Thymus (tissue), 11 donors: ENCODE measurements around the gene HSD3B7. TPM values are rescaled to one million over a fixed set of nuclear protein-coding genes. Genes with fewer than 3 reads are reported as not detected.

Experiments
- DNase-seq, 9 donors: peaks; one replicate each; pipeline ENCODE4 v3.0.0-alpha.2; 2013; ENCODE audit warnings: low spot score in 9 of 9, low read depth in 6 of 9, missing footprints in 1 of 9
- H3K27ac ChIP-seq, 2 donors: one replicate each; pipeline ENCODE4 v1.5.1; 2013; ENCODE audit warnings: control low read depth in 1 of 2, low read depth in 1 of 2, low read length in 1 of 2, mild to moderate bottlenecking in 1 of 2, moderate library complexity in 1 of 2
- H3K27me3 ChIP-seq, 2 donors: one replicate each; pipeline ENCODE4 v1.5.1; 2013; ENCODE audit warnings: low read length in 1 of 2; ENCODE audit not compliant: control insufficient read depth in 2 of 2, insufficient read depth in 1 of 2
- H3K36me3 ChIP-seq, 2 donors: one replicate each; pipeline ENCODE4 v1.5.1; 2013; ENCODE audit warnings: low read length in 1 of 2, mild to moderate bottlenecking in 1 of 2, moderate library complexity in 1 of 2; ENCODE audit not compliant: control insufficient read depth in 2 of 2, insufficient read depth in 2 of 2
- H3K4me1 ChIP-seq, 2 donors: one replicate each; pipeline ENCODE4 v1.5.1; 2013; ENCODE audit warnings: low read length in 2 of 2; ENCODE audit not compliant: control insufficient read depth in 2 of 2, insufficient read depth in 2 of 2
- H3K4me3 ChIP-seq, 2 donors: one replicate each; pipeline ENCODE4 v1.5.1; 2013; ENCODE audit warnings: low read length in 2 of 2, control low read depth in 1 of 2, mild to moderate bottlenecking in 1 of 2
- H3K9me3 ChIP-seq, 2 donors: one replicate each; pipeline ENCODE4 v1.5.1; 2013; ENCODE audit warnings: low read length in 1 of 2, mild to moderate bottlenecking in 1 of 2; ENCODE audit not compliant: control insufficient read depth in 2 of 2, insufficient read depth in 1 of 2
- WGBS: extraction: QIAGEN DNeasy Blood & Tissue Kit; methylation state at CpG from one replicate; pipeline ENCODE4 v1.1.7; 2013; 5-methylcytosine and 5-hydroxymethylcytosine counted together
- polyA plus RNA-seq: library from polyadenylated mRNA; stranded (reverse); fragments of 200-250 nt; gene quantifications from one replicate; pipeline ENCODE4 v1.2.3, GENCODE V29; 2013
- total RNA-seq: library from RNA; stranded (reverse); fragments of 120-200 nt; gene quantifications from one replicate; pipeline ENCODE4 v1.2.4, GENCODE V29; 2013
- donor health status: healthy.

Gene HSD3B7
- total and polyA plus RNA-seq, 2 donors, result 3.5 to 8.4 TPM

- DNase-seq, result no peak
- Histone ChIP-seq H3K4me1 (no peaks in the 10 kb centered on the region), H3K27me3 (no peaks in the 10 kb centered on the region), H3K9me3 (no peaks in the 10 kb centered on the region), H3K36me3 (peaks cover 72 to 89% of the 10 kb centered on the region in 2 donors), H3K4me3 (no peak overlapping the region), H3K27ac (no peak overlapping the region)
- 95% methylated on average over 17 of the region's 17 CpGs for WGBS
Measured at GRCh38 chr16:30977502-30977901, 7.5 kb upstream of the HSD3B7 start.

- H3K36me3 ChIP-seq, result peaks cover 68 to 91% of the 10 kb centered on the region in 2 donors
- no peak overlapping the region for H3K27ac ChIP-seq
- no peaks in the 10 kb centered on the region for H3K27me3 ChIP-seq
- H3K9me3 ChIP-seq, result no peaks in the 10 kb centered on the region
- no peak overlapping the region for H3K4me3 ChIP-seq
- no peaks in the 10 kb centered on the region for H3K4me1 ChIP-seq
- DNase-seq, result no peak
- WGBS, result 97% methylated on average over 62 of the region's 62 CpGs
Measured at GRCh38 chr16:30979170-30980022, 5.6 kb upstream of the HSD3B7 start.

- peak overlapping the region in 1 of 2 donors; percentile 13 for H3K27ac ChIP-seq
- WGBS, result 98% methylated on average over 15 of the region's 15 CpGs
- H3K9me3 ChIP-seq, result no peaks in the 10 kb centered on the region
- H3K4me1 ChIP-seq, result peaks cover 0 to under 1% of the 10 kb centered on the region in 2 donors
- H3K36me3 ChIP-seq, result peaks cover 67 to 92% of the 10 kb centered on the region in 2 donors
- no peak overlapping the region for H3K4me3 ChIP-seq
- no peaks in the 10 kb centered on the region for H3K27me3 ChIP-seq
- DNase-seq, result no peak
Measured at GRCh38 chr16:30980023-30980371, 5.0 kb upstream of the HSD3B7 start.

- peaks cover 0 to 2% of the 10 kb centered on the region in 2 donors for H3K4me1 ChIP-seq
- H3K27me3 ChIP-seq, result no peaks in the 10 kb centered on the region
- H3K9me3 ChIP-seq, result no peaks in the 10 kb centered on the region
- no peak overlapping the region for H3K4me3 ChIP-seq
- WGBS, result 94% methylated on average over 29 of the region's 29 CpGs
- no peak overlapping the region for H3K27ac ChIP-seq
- peaks cover 64 to 92% of the 10 kb centered on the region in 2 donors for H3K36me3 ChIP-seq
- no peak for DNase-seq
Measured at GRCh38 chr16:30980434-30980833, 4.6 kb upstream of the HSD3B7 start.

- DNase-seq, result no peak
- H3K36me3 ChIP-seq, result peaks cover 59 to 92% of the 10 kb centered on the region in 2 donors
- H3K27ac ChIP-seq, result no peak overlapping the region
- peaks cover 0 to 2% of the 10 kb centered on the region in 2 donors for H3K4me1 ChIP-seq
- WGBS, result over 99% methylated on average over 14 of the region's 14 CpGs
- H3K9me3 ChIP-seq, result no peaks in the 10 kb centered on the region
- no peak overlapping the region for H3K4me3 ChIP-seq
- no peaks in the 10 kb centered on the region for H3K27me3 ChIP-seq
Measured at GRCh38 chr16:30980959-30981358, 4.0 kb upstream of the HSD3B7 start.

- peaks cover 46 to 80% of the 10 kb centered on the region in 2 donors for H3K36me3 ChIP-seq
- DNase-seq, result no peak
- H3K4me1 ChIP-seq, result peaks cover 0 to 2% of the 10 kb centered on the region in 2 donors
- no peak overlapping the region for H3K4me3 ChIP-seq
- H3K9me3 ChIP-seq, result no peaks in the 10 kb centered on the region
- no peak overlapping the region for H3K27ac ChIP-seq
- WGBS, result 95% methylated on average over 17 of the region's 17 CpGs
- H3K27me3 ChIP-seq, result no peaks in the 10 kb centered on the region
Measured at GRCh38 chr16:30982548-30983288, 2.3 kb upstream of the HSD3B7 start.

GRCh38 chr16:30983289-30983889 is 1.6 kb upstream of the HSD3B7 start:
- H3K4me1 ChIP-seq, result peaks cover 0 to 2% of the 10 kb centered on the region in 2 donors
- H3K4me3 ChIP-seq, result no peak overlapping the region
- peaks cover 42 to 75% of the 10 kb centered on the region in 2 donors for H3K36me3 ChIP-seq
- WGBS, result 96% methylated on average over 25 of the region's 25 CpGs
- no peak for DNase-seq
- H3K27ac ChIP-seq, result no peak overlapping the region
- H3K9me3 ChIP-seq, result no peaks in the 10 kb centered on the region
- no peaks in the 10 kb centered on the region for H3K27me3 ChIP-seq

- Histone ChIP-seq H3K27ac (no peak overlapping the region), H3K27me3 (no peaks in the 10 kb centered on the region), H3K4me3 (no peak overlapping the region), H3K36me3 (peaks cover 40 to 69% of the 10 kb centered on the region in 2 donors), H3K4me1 (peaks cover 0 to 2% of the 10 kb centered on the region in 2 donors), H3K9me3 (no peaks in the 10 kb centered on the region)
- DNase-seq, result no peak
- WGBS, result 86% methylated on average over 14 of the region's 14 CpGs
Measured at GRCh38 chr16:30983898-30984610, 953 bp upstream of the HSD3B7 start.
